ENCODE results near the gene DCAF15.

DCAF15 gene

DNA sequence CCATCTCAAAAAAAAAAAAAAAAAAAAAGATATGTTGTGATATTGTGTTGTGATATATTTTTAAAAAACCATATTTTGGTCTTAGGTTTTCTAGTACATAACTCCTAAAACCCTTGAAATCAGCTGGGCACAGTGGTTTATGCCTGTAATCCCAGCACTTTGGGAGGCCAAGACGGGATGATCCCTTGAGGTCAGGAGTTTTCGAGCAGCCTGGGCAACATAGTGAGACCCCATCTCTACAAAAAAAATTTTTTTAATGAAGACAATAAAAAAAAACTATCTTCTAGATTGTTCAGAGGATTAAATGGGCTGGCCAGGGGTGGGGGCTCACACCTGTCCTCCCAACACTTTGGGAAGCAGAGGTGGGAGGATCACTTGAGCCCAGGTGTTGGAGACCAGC is 1.3 kb upstream of the DCAF15 start:
- H3K4me3 ChIP-seq (ENCODE audit: low read length in 2 of 2): no peak overlapping the region
- no peaks in the 10 kb centered on the region for H3K27me3 ChIP-seq (ENCODE audit: control insufficient read depth in 1 of 2, insufficient read depth in 2 of 2, low read length in 2 of 2)
- H3K27ac ChIP-seq (ENCODE audit: low read length): no peak overlapping the region
- H3K9me3 ChIP-seq (ENCODE audit: control insufficient read depth in 2 of 2, low read length in 2 of 2): no peaks in the 10 kb centered on the region
- H3K9ac ChIP-seq (ENCODE audit: low read length in 2 of 2): no peak overlapping the region
- H3K4me1 ChIP-seq (ENCODE audit: control insufficient read depth, insufficient read depth, low read length): peaks cover 15% of the 10 kb centered on the region
- peaks cover 8 to 9% of the 10 kb centered on the region in 2 donors for H3K36me3 ChIP-seq (ENCODE audit: control insufficient read depth in 2 of 2, insufficient read depth in 2 of 2, low read length in 2 of 2)

DNA sequence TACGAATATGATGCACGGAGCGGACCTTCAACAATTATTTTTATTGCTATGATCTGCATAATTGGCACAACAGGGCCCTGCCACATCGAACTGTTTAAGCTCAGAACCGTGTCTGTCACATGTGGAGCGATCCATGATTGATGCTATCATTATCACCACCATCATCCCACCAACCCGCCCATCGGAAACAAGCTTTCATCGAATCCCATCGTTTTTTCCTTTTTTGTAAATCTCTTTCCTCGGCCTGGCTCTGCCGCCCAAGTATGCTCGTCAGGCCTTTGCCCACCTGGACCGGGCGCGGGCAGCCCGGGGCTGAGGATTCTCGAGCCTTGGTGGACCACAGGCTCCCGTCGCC is 533 bp upstream of the DCAF15 start:
- Histone ChIP-seq H3K27ac (ENCODE audit: low read length) (peak overlapping the region; percentile 55), H3K4me3 (ENCODE audit: low read length in 2 of 2) (peak overlapping the region; percentile 64 to 76), H3K4me1 (ENCODE audit: control insufficient read depth, insufficient read depth, low read length) (peaks cover 15% of the 10 kb centered on the region), H3K36me3 (ENCODE audit: control insufficient read depth in 2 of 2, insufficient read depth in 2 of 2, low read length in 2 of 2) (peaks cover 15 to 16% of the 10 kb centered on the region in 2 donors), H3K9ac (ENCODE audit: low read length in 2 of 2) (no peak overlapping the region), H3K9me3 (ENCODE audit: control insufficient read depth in 2 of 2, low read length in 2 of 2) (no peaks in the 10 kb centered on the region), H3K27me3 (ENCODE audit: control insufficient read depth in 1 of 2, insufficient read depth in 2 of 2, low read length in 2 of 2) (no peaks in the 10 kb centered on the region)

DNA sequence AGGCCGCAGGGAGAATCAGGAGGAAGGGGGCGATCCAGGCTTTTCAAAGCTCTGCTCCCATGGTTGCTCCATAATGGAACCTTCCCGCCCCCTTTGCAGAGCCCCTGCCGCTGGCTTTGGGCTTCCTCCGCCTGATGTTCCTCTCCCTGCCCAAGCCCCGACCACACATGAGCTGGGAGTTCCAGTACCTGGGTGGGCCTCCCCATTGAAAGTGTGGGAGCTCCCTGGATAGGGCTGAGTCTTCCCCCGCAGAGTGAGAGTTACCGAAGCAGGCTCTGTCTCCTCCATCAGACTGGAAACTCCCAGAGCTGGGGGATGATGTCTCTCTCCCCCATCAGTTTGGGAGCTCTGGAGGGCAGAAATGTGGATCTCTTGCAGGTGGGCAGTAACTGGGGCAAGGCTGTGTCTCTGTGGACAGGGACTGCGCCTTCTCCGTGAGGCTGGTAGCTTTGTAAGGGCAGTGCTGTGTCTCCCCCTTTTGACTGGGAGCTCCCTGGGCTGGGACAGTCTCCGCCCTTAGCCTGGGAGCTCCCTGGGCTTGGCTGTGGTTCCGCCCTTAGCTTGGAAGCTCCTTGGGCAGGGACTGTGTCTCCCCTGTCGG is 722 bp downstream of the DCAF15 start:
- Histone ChIP-seq H3K9ac (ENCODE audit: low read length in 2 of 2) (peak overlapping the region; percentile 48 to 71), H3K27me3 (ENCODE audit: control insufficient read depth in 1 of 2, insufficient read depth in 2 of 2, low read length in 2 of 2) (no peaks in the 10 kb centered on the region), H3K36me3 (ENCODE audit: control insufficient read depth in 2 of 2, insufficient read depth in 2 of 2, low read length in 2 of 2) (peaks cover 20 to 24% of the 10 kb centered on the region in 2 donors), H3K4me1 (ENCODE audit: control insufficient read depth, insufficient read depth, low read length) (peaks cover 15% of the 10 kb centered on the region), H3K4me3 (ENCODE audit: low read length in 2 of 2) (peak overlapping the region; percentile 71 to 80), H3K27ac (ENCODE audit: low read length) (peak overlapping the region; percentile 2), H3K9me3 (ENCODE audit: control insufficient read depth in 2 of 2, low read length in 2 of 2) (no peaks in the 10 kb centered on the region)

DNA sequence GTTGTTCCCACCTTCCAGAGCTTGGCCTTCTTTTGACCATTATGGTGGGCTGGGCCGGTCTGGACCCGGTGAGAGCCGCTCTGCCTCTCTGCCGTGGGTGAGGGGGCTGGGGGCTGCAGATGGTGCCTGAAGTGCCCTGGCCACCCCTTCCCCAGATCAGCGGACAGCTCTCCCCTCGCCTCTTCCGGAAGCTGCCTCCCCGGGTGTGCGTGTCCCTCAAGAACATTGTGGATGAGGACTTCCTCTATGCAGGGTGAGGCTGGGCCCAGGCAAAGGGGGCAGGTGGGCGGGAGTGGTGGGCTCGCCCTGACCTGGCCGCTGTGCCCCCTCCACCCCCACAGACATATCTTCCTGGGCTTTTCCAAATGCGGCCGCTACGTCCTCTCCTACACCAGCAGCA is 1.9 kb downstream of the DCAF15 start:
- Histone ChIP-seq H3K9me3 (ENCODE audit: control insufficient read depth in 2 of 2, low read length in 2 of 2) (no peaks in the 10 kb centered on the region), H3K36me3 (ENCODE audit: control insufficient read depth in 2 of 2, insufficient read depth in 2 of 2, low read length in 2 of 2) (peaks cover 25 to 27% of the 10 kb centered on the region in 2 donors), H3K4me1 (ENCODE audit: control insufficient read depth, insufficient read depth, low read length) (peaks cover 15% of the 10 kb centered on the region), H3K27ac (ENCODE audit: low read length) (no peak overlapping the region), H3K27me3 (ENCODE audit: control insufficient read depth in 1 of 2, insufficient read depth in 2 of 2, low read length in 2 of 2) (no peaks in the 10 kb centered on the region), H3K9ac (ENCODE audit: low read length in 2 of 2) (peak overlapping the region in 1 of 2 donors; percentile 33), H3K4me3 (ENCODE audit: low read length in 2 of 2) (peak overlapping the region in 1 of 2 donors; percentile 8)

DNA sequence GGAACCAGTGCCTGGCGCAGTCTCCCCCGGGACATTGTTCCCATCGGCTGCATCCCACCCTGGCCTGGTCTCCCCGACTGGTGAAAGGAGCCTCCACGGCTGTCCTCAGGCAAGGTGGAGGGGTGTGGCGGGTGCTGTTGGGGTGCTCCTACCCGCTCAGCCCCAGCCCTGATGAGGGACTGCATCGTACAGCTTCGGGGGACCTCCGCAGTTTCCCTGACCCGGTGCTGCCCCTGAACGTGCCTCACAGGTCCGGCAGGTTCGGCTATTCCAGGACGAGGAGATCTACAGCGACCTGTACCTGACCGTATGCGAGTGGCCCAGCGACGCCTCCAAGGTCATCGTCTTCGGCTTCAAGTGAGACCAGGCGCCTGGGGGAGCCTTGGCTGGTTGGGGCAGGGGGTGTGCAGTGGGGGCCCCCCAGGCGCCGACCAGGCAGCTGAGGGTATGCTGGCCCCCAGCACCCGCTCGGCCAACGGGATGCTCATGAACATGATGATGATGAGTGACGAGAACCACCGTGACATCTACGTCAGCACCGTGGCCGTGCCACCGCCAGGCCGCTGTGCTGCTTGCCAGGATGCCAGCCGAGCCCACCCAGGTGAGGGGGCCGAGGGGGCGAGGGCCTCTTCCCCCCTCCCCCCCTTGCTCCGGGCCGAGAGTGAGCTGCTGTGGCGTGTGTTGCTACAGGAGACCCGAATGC is 3.5 kb downstream of the DCAF15 start:
- Histone ChIP-seq H3K4me1 (ENCODE audit: control insufficient read depth, insufficient read depth, low read length) (peaks cover 15% of the 10 kb centered on the region), H3K36me3 (ENCODE audit: control insufficient read depth in 2 of 2, insufficient read depth in 2 of 2, low read length in 2 of 2) (peaks cover 27 to 34% of the 10 kb centered on the region in 2 donors), H3K9ac (ENCODE audit: low read length in 2 of 2) (no peak overlapping the region), H3K27ac (ENCODE audit: low read length) (no peak overlapping the region), H3K9me3 (ENCODE audit: control insufficient read depth in 2 of 2, low read length in 2 of 2) (no peaks in the 10 kb centered on the region), H3K27me3 (ENCODE audit: control insufficient read depth in 1 of 2, insufficient read depth in 2 of 2, low read length in 2 of 2) (no peaks in the 10 kb centered on the region), H3K4me3 (ENCODE audit: low read length in 2 of 2) (no peak overlapping the region)

DNA sequence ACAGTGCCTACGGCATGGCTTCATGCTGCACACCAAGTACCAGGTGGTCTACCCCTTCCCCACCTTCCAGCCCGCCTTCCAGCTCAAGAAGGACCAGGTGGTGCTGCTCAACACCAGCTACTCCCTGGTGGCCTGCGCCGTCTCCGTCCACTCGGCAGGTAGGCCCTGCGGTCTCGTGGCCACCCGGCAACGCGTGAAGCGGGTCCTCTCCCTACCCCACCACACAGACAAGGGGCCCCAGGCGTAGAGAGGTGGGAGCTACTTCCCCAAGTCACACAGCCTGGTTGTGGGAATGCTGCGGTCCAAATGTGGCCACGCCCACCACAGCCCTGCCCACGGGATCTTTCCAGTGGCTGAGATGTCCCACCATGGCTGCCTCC is 4.0 kb downstream of the DCAF15 start:
- Histone ChIP-seq H3K27ac (ENCODE audit: low read length) (no peak overlapping the region), H3K9ac (ENCODE audit: low read length in 2 of 2) (no peak overlapping the region), H3K9me3 (ENCODE audit: control insufficient read depth in 2 of 2, low read length in 2 of 2) (no peaks in the 10 kb centered on the region), H3K36me3 (ENCODE audit: control insufficient read depth in 2 of 2, insufficient read depth in 2 of 2, low read length in 2 of 2) (peaks cover 27 to 34% of the 10 kb centered on the region in 2 donors), H3K4me1 (ENCODE audit: control insufficient read depth, insufficient read depth, low read length) (peaks cover 15% of the 10 kb centered on the region), H3K27me3 (ENCODE audit: control insufficient read depth in 1 of 2, insufficient read depth in 2 of 2, low read length in 2 of 2) (no peaks in the 10 kb centered on the region), H3K4me3 (ENCODE audit: low read length in 2 of 2) (no peak overlapping the region)

DNA sequence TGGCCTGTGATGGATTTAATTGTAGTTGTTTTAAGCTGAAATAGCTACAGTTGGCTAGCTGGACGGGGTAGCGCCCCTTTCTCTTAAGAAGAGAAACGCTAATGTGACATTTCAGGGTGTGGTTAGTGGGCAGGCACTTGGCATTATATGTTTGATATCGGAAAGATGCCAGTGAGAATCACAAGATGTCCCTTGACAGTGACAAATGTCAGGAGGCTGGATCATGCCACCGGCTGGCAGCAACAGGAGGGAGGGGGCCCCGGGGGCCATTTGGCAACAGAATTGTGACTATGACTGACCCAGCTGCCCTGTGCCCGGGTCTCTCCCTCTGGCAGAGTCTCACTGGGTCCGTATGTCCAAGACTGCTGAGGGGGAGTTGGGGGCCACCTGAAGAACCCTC is 4.7 kb downstream of the DCAF15 start:
- H3K9ac ChIP-seq (ENCODE audit: low read length in 2 of 2): no peak overlapping the region
- no peak overlapping the region for H3K27ac ChIP-seq (ENCODE audit: low read length)
- H3K4me1 ChIP-seq (ENCODE audit: control insufficient read depth, insufficient read depth, low read length): peaks cover 11% of the 10 kb centered on the region
- H3K4me3 ChIP-seq (ENCODE audit: low read length in 2 of 2): no peak overlapping the region
- no peaks in the 10 kb centered on the region for H3K27me3 ChIP-seq (ENCODE audit: control insufficient read depth in 1 of 2, insufficient read depth in 2 of 2, low read length in 2 of 2)
- peaks cover 27 to 34% of the 10 kb centered on the region in 2 donors for H3K36me3 ChIP-seq (ENCODE audit: control insufficient read depth in 2 of 2, insufficient read depth in 2 of 2, low read length in 2 of 2)
- no peaks in the 10 kb centered on the region for H3K9me3 ChIP-seq (ENCODE audit: control insufficient read depth in 2 of 2, low read length in 2 of 2)

DNA sequence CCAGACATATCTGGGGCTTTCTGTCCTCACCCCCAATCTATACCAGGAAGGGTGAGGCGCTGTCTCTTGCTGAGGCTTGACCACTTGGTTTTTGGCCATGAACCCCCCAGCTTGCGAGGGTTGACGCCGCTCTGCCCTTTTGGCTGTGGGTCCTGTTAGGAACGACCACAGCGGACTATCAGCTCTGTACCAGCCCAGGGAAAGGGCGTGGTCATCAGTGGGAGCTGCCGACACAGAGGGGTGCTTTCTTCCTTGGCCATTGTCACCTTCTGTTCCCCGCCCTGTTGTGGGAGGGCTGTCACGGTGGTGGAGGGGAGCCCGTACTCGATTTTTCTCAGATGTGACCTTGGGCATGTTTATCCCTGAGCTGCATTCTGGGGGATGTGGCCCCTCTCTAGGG is 5.7 kb downstream of the DCAF15 start:
- no peak overlapping the region for H3K27ac ChIP-seq (ENCODE audit: low read length)
- no peak overlapping the region for H3K9ac ChIP-seq (ENCODE audit: low read length in 2 of 2)
- H3K4me3 ChIP-seq (ENCODE audit: low read length in 2 of 2): no peak overlapping the region
- no peaks in the 10 kb centered on the region for H3K27me3 ChIP-seq (ENCODE audit: control insufficient read depth in 1 of 2, insufficient read depth in 2 of 2, low read length in 2 of 2)
- peaks cover 27 to 34% of the 10 kb centered on the region in 2 donors for H3K36me3 ChIP-seq (ENCODE audit: control insufficient read depth in 2 of 2, insufficient read depth in 2 of 2, low read length in 2 of 2)
- H3K4me1 ChIP-seq (ENCODE audit: control insufficient read depth, insufficient read depth, low read length): peaks cover 10% of the 10 kb centered on the region
- H3K9me3 ChIP-seq (ENCODE audit: control insufficient read depth in 2 of 2, low read length in 2 of 2): no peaks in the 10 kb centered on the region

DNA sequence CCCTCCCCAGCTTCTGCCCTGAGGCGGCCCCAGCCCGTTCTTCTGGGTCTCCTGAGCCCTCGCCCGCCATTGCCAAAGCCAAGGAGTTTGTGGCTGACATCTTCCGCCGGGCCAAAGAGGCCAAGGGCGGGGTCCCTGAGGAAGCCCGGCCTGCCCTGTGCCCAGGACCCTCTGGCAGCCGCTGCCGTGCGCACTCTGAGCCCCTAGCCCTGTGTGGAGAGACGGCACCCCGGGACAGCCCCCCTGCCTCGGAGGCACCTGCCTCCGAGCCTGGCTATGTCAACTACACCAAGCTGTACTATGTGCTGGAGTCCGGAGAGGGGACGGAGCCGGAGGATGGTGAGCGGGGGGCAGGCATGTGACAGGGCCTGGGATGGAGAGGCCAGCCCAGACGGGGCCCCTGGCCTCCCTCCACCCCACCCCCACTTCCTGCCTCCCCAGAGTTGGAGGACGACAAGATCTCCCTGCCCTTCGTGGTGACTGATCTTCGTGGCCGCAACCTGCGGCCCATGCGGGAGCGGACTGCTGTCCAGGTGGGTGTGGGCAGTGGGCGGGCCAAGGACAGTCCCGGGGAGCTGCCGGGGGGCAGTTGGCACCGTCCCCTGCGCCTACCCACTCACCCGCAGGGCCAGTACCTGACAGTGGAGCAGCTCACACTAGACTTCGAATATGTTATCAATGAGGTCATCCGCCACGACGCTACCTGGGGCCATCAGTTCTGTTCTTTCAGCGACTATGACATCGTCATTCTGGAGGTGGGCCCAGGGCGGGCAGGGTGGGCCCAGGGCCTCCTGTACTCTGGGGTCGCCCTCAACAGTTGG is 7.0 kb downstream of the DCAF15 start:
- Histone ChIP-seq H3K27me3 (ENCODE audit: control insufficient read depth in 1 of 2, insufficient read depth in 2 of 2, low read length in 2 of 2) (no peaks in the 10 kb centered on the region), H3K9me3 (ENCODE audit: control insufficient read depth in 2 of 2, low read length in 2 of 2) (no peaks in the 10 kb centered on the region), H3K4me3 (ENCODE audit: low read length in 2 of 2) (no peak overlapping the region), H3K9ac (ENCODE audit: low read length in 2 of 2) (no peak overlapping the region), H3K27ac (ENCODE audit: low read length) (no peak overlapping the region), H3K4me1 (ENCODE audit: control insufficient read depth, insufficient read depth, low read length) (peaks cover 2% of the 10 kb centered on the region), H3K36me3 (ENCODE audit: control insufficient read depth in 2 of 2, insufficient read depth in 2 of 2, low read length in 2 of 2) (peaks cover 27 to 32% of the 10 kb centered on the region in 2 donors)

DNA sequence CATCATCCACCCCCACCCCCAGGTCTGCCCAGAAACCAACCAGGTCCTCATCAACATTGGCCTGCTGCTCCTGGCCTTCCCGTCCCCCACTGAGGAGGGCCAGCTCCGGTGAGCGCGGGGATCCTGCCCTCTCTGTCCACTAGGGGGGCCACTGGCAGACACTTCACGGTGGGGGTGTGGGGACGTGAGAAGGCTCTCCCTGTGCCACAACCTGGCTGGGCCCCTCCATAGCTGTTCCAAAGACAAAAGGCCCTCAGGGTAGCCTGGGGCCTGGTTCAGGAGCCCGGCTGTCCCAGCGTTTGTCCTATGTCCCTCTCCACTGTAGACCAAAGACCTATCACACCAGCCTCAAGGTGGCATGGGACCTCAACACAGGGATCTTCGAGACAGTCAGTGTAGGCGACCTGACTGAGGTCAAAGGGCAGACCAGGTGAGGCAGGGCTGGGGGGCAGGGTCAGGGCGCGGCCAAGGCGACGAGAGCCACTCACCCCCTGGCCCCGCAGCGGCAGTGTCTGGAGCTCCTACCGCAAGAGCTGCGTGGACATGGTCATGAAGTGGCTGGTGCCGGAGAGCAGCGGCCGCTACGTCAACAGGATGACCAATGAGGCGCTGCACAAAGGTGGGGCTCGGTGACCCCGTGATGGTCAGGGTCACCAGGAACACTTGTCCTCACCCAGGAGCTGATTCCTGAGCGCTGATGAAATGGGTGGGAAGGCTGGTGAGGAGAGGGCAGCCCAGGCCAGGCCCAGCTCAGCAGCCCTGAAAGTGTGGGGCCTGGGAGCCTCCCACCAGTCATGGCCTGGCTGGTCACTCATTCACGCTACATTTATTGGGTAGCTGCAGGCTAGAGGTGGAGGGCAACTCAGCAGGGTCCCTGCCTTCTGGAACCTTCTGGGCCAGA is 7.9 kb downstream of the DCAF15 start:
- peaks cover 2% of the 10 kb centered on the region for H3K4me1 ChIP-seq (ENCODE audit: control insufficient read depth, insufficient read depth, low read length)
- no peak overlapping the region for H3K27ac ChIP-seq (ENCODE audit: low read length)
- no peak overlapping the region for H3K9ac ChIP-seq (ENCODE audit: low read length in 2 of 2)
- no peaks in the 10 kb centered on the region for H3K27me3 ChIP-seq (ENCODE audit: control insufficient read depth in 1 of 2, insufficient read depth in 2 of 2, low read length in 2 of 2)
- H3K4me3 ChIP-seq (ENCODE audit: low read length in 2 of 2): no peak overlapping the region
- no peaks in the 10 kb centered on the region for H3K9me3 ChIP-seq (ENCODE audit: control insufficient read depth in 2 of 2, low read length in 2 of 2)
- H3K36me3 ChIP-seq (ENCODE audit: control insufficient read depth in 2 of 2, insufficient read depth in 2 of 2, low read length in 2 of 2): peaks cover 27 to 32% of the 10 kb centered on the region in 2 donors

All from stomach smooth muscle (tissue), 2 donors.